Endothelial cell of hepatic sinusoid (primary cell): ENCODE measurements around the gene CNTNAP4.

Experiments used
- in situ Hi-C: cut with HindIII; loops from 2 replicates; pipeline ENCODE4 v1.10.0; 2017; ENCODE audit warnings: low sequenced_read_pairs

The CNTNAP4 gene

GRCh38 chr16:76387994-76388393, 110.8 kb downstream of the CNTNAP4 start:
- in situ Hi-C loops: no loop called here

GRCh38 chr16:76389126-76389525, 111.9 kb downstream of the CNTNAP4 start:
- in situ Hi-C loops: no loop called here

- in situ Hi-C loops: no loop called here
These were observed 113.3 kb downstream of the CNTNAP4 start for GRCh38 chr16:76390476-76390875.

- in situ Hi-C loops: no loop called here
These were observed 119.8 kb downstream of the CNTNAP4 start for GRCh38 chr16:76396977-76397376.

- in situ Hi-C loops: no loop called here
These were observed 132.5 kb downstream of the CNTNAP4 start for GRCh38 chr16:76409706-76410105.

GRCh38 chr16:76421571-76421970, 144.4 kb downstream of the CNTNAP4 start:
- in situ Hi-C loops: no loop called here

GRCh38 chr16:76428858-76429257, 151.7 kb downstream of the CNTNAP4 start:
- in situ Hi-C loops: no loop called here

- in situ Hi-C loops: no loop called here
These were observed 164.2 kb downstream of the CNTNAP4 start for GRCh38 chr16:76441391-76441790.

- in situ Hi-C loops: no loop called here
These were observed 164.7 kb downstream of the CNTNAP4 start for GRCh38 chr16:76441876-76442275.

GRCh38 chr16:76443973-76444372, 166.8 kb downstream of the CNTNAP4 start:
- in situ Hi-C loops: no loop called here

- in situ Hi-C loops: no loop called here
These were observed 167.6 kb downstream of the CNTNAP4 start for GRCh38 chr16:76444832-76445231.

GRCh38 chr16:76445815-76446214, 168.6 kb downstream of the CNTNAP4 start:
- in situ Hi-C loops: no loop called here

GRCh38 chr16:76446251-76446650, 169.1 kb downstream of the CNTNAP4 start:
- in situ Hi-C loops: no loop called here

- in situ Hi-C loops: no loop called here
These were observed 173.7 kb downstream of the CNTNAP4 start for GRCh38 chr16:76450890-76451289.

GRCh38 chr16:76455257-76455656, 178.1 kb downstream of the CNTNAP4 start:
- in situ Hi-C loops: no loop called here

- in situ Hi-C loops: no loop called here
These were observed 178.8 kb downstream of the CNTNAP4 start for GRCh38 chr16:76456016-76456415.

- in situ Hi-C loops: no loop called here
These were observed 181.9 kb downstream of the CNTNAP4 start for GRCh38 chr16:76459111-76459510.

GRCh38 chr16:76461836-76462235, 184.6 kb downstream of the CNTNAP4 start:
- in situ Hi-C loops: no loop called here

GRCh38 chr16:76464955-76465620, 187.9 kb downstream of the CNTNAP4 start:
- in situ Hi-C loops: loop anchor here (5.0 kb wide), 1 partner anchor 52 kb away; no protein-coding TSS in a partner anchor

- in situ Hi-C loops: loop anchor here (5.0 kb wide), 1 partner anchor 50 kb away; no protein-coding TSS in a partner anchor
These were observed 189.7 kb downstream of the CNTNAP4 start for GRCh38 chr16:76466871-76467270.

GRCh38 chr16:76474048-76474447, 196.8 kb downstream of the CNTNAP4 start:
- in situ Hi-C loops: no loop called here

GRCh38 chr16:76478105-76478504, 200.9 kb downstream of the CNTNAP4 start:
- in situ Hi-C loops: no loop called here

GRCh38 chr16:76483307-76483909, 206.2 kb downstream of the CNTNAP4 start:
- in situ Hi-C loops: no loop called here
